ENCODE data around the gene C19orf38. TPM values are rescaled to one million over a fixed set of nuclear protein-coding genes. Genes with fewer than 3 reads are reported as not detected.
A peak's percentile ranks its signal among the peaks of the same experiment; 100 is the strongest.

C19orf38 gene
- total RNA-seq, 1 experiment from 2014 or later, result not detected

- no peak overlapping the region for H3K4me2 ChIP-seq (ENCODE audit: insufficient read depth, insufficient read length, low read length)
- peaks cover 23 to 55% (median 51%) of the 10 kb centered on the region in 3 experiments; a peak in 6 of 7 replicates for H3K36me3 Mint-ChIP-seq (ENCODE audit: insufficient read depth in 1 of 3, low read depth in 3 of 3)
- no peak overlapping the region for H3K56ac ChIP-seq (ENCODE audit: insufficient read length, low read depth, low read length)
- H2BK5ac ChIP-seq (ENCODE audit: insufficient read length, low read length), result no peak overlapping the region
- peak overlapping the region in 2 of 3 experiments; percentile 37 to 53; a peak in 2 of 7 replicates for H3K27ac Mint-ChIP-seq
- no peaks in the 10 kb centered on the region for H3K4me1 ChIP-seq (ENCODE audit: insufficient read depth, low read length)
- H3K27ac ChIP-seq (ENCODE audit: insufficient read length, low read depth, low read length), result no peak overlapping the region
- H3K4ac ChIP-seq (ENCODE audit: low read depth, low read length), result no peak overlapping the region
- H3K4me3 Mint-ChIP-seq, result no peak overlapping the region
- H4K91ac ChIP-seq (ENCODE audit: insufficient read length, low read depth, low read length), result no peak overlapping the region
- no peaks in the 10 kb centered on the region for H3K79me2 ChIP-seq (ENCODE audit: insufficient read depth, low read length)
- no peaks in the 10 kb centered on the region for H4K20me1 ChIP-seq (ENCODE audit: control insufficient read depth, insufficient read depth, insufficient read length)
- H2BK120ac ChIP-seq (ENCODE audit: low read depth, low read length, poor library complexity, severe bottlenecking), result no peak overlapping the region
- no peaks in the 10 kb centered on the region for H3K4me1 Mint-ChIP-seq
- H2BK15ac ChIP-seq (ENCODE audit: low read depth, low read length), result no peak overlapping the region
- no peak overlapping the region for H3T11ph ChIP-seq (ENCODE audit: low read length)
- H2BK12ac ChIP-seq (ENCODE audit: insufficient read length, low read depth, low read length), result no peak overlapping the region
- no peaks in the 10 kb centered on the region for H3K79me1 ChIP-seq (ENCODE audit: insufficient read depth, low read depth, low read length, poor library complexity, severe bottlenecking)
- H2BK20ac ChIP-seq (ENCODE audit: low read depth, low read length, poor library complexity, severe bottlenecking), result no peak overlapping the region
- H3K23me2 ChIP-seq (ENCODE audit: insufficient read length, low read depth, low read length, poor library complexity, severe bottlenecking), result no peaks in the 10 kb centered on the region
- no peak overlapping the region for H3K18ac ChIP-seq (ENCODE audit: insufficient read length, low read depth, low read length)
- H3K9me3 Mint-ChIP-seq, result no peaks in the 10 kb centered on the region
- H3K23ac ChIP-seq (ENCODE audit: insufficient read length, low read depth, low read length), result no peak overlapping the region
- no peak overlapping the region for H4K8ac ChIP-seq (replicated peaks; ENCODE audit: insufficient read length, low read depth, low read length)
- no peak for DNase-seq
- no peak for TF ChIP-seq CTCF (conservative IDR thresholded peaks at IDR 0.05)
- WGBS (ENCODE audit: extremely low coverage, insufficient read length, low lambda C conversion rate), result no CpG with 5 or more reads among the region's 11 CpGs
- H2AK5ac ChIP-seq (ENCODE audit: insufficient read length, low read length), result no peak overlapping the region
- H3K9me3 ChIP-seq (ENCODE audit: control insufficient read depth, low read depth, low read length), result no peaks in the 10 kb centered on the region
- no peak overlapping the region for H3K14ac ChIP-seq (ENCODE audit: insufficient read depth, low read length)
- no peak overlapping the region for H4K5ac ChIP-seq (ENCODE audit: insufficient read length, low read depth, low read length)
- no peak overlapping the region for H2AFZ ChIP-seq (ENCODE audit: low read length)
- no peaks in the 10 kb centered on the region for H3K27me3 ChIP-seq (ENCODE audit: insufficient read depth, low read length)
- H3K9ac ChIP-seq (ENCODE audit: extremely low read depth, insufficient read length, low read length), result no peak overlapping the region
- no peaks in the 10 kb centered on the region for H3K27me3 Mint-ChIP-seq (ENCODE audit: low read depth)
Observed at GRCh38 chr19:10805758-10806247, 42.4 kb upstream of the C19orf38 start.
